H9 (cell line): ENCODE results near the gene PAPOLA. TPM values are rescaled to one million over a fixed set of nuclear protein-coding genes. Genes with fewer than 3 reads are reported as not detected.

ENCODE experiments used
- DNase-seq: peaks from one replicate; pipeline ENCODE4 v3.0.0-alpha.2; 2017
- H2AFZ ChIP-seq: one replicate; pipeline ENCODE4 v1.6.1; 2013; ENCODE audit warnings: mild to moderate bottlenecking, low read length, control low read depth, moderate library complexity
- H2AK5ac ChIP-seq: 2 replicates; pipeline ENCODE4 v1.6.1; 2013; ENCODE audit warnings: low read length, control low read depth, mixed read lengths; ENCODE audit not compliant: insufficient read length
- H2BK120ac ChIP-seq: one replicate; pipeline ENCODE4 v1.6.1; 2013; ENCODE audit warnings: low read depth, mild to moderate bottlenecking, low read length, control low read depth, inconsistent platforms; ENCODE audit not compliant: poor library complexity, severe bottlenecking
- H2BK12ac ChIP-seq: 2 replicates; pipeline ENCODE4 v1.6.1; 2013; ENCODE audit warnings: low read length, control low read depth, mixed read lengths, low read depth; ENCODE audit not compliant: insufficient read length
- H2BK15ac ChIP-seq: 2 replicates; pipeline ENCODE4 v1.6.1; 2013; ENCODE audit warnings: low read depth, low read length, control low read depth
- H2BK20ac ChIP-seq: one replicate; pipeline ENCODE4 v1.6.1; 2013; ENCODE audit warnings: low read depth, mild to moderate bottlenecking, low read length, control low read depth, inconsistent platforms; ENCODE audit not compliant: poor library complexity, severe bottlenecking
- H2BK5ac ChIP-seq: 2 replicates; pipeline ENCODE4 v1.6.1; 2013; ENCODE audit warnings: low read length, control low read depth, mixed read lengths; ENCODE audit not compliant: insufficient read length
- H3K14ac ChIP-seq: 2 replicates; pipeline ENCODE4 v1.6.1; 2013; ENCODE audit warnings: low read length, control low read depth; ENCODE audit not compliant: insufficient read depth
- H3K18ac ChIP-seq: 2 replicates; pipeline ENCODE4 v1.6.1; 2013; ENCODE audit warnings: low read depth, mild to moderate bottlenecking, mixed read lengths, low read length, control low read depth; ENCODE audit not compliant: insufficient read length
- H3K23ac ChIP-seq: 2 replicates; pipeline ENCODE4 v1.6.1; 2013; ENCODE audit warnings: low read length, control low read depth, mixed read lengths, low read depth; ENCODE audit not compliant: insufficient read length
- H3K23me2 ChIP-seq: 2 replicates; pipeline ENCODE4 v1.6.1; 2013; ENCODE audit warnings: low read depth, mild to moderate bottlenecking, mixed read lengths, low read length, control low read depth; ENCODE audit not compliant: insufficient read length, poor library complexity, severe bottlenecking
- H3K27ac ChIP-seq: 2 replicates; pipeline ENCODE4 v1.5.1; 2013; ENCODE audit warnings: low read length, control low read depth, mixed read lengths, low read depth; ENCODE audit not compliant: insufficient read length
- H3K27me3 ChIP-seq: 2 replicates; pipeline ENCODE4 v1.6.1; 2013; ENCODE audit warnings: low read length, control low read depth, inconsistent platforms; ENCODE audit not compliant: insufficient read depth
- H3K4ac ChIP-seq: 2 replicates; pipeline ENCODE4 v1.6.1; 2013; ENCODE audit warnings: low read depth, mild to moderate bottlenecking, control low read depth, inconsistent platforms, low read length, moderate library complexity
- H3K4me1 ChIP-seq: 2 replicates; pipeline ENCODE4 v1.6.1; 2013; ENCODE audit warnings: low read length, control low read depth, inconsistent platforms; ENCODE audit not compliant: insufficient read depth
- H3K4me2 ChIP-seq: 2 replicates; pipeline ENCODE4 v1.6.1; 2013; ENCODE audit warnings: low read length, control low read depth, mixed read lengths; ENCODE audit not compliant: insufficient read length, insufficient read depth
- H3K56ac ChIP-seq: 2 replicates; pipeline ENCODE4 v1.6.1; 2013; ENCODE audit warnings: low read depth, mild to moderate bottlenecking, mixed read lengths, low read length, control low read depth; ENCODE audit not compliant: insufficient read length
- H3K79me1 ChIP-seq: 2 replicates; pipeline ENCODE4 v1.6.1; 2013; ENCODE audit warnings: low read depth, mild to moderate bottlenecking, moderate library complexity, low read length, control low read depth, inconsistent platforms; ENCODE audit not compliant: insufficient read depth, poor library complexity, severe bottlenecking
- H3K79me2 ChIP-seq: 2 replicates; pipeline ENCODE4 v1.6.1; 2013; ENCODE audit warnings: low read length, control low read depth, inconsistent platforms; ENCODE audit not compliant: insufficient read depth
- H3K9ac ChIP-seq: 2 replicates; pipeline ENCODE4 v1.6.1; 2013; ENCODE audit warnings: low read length, control low read depth, mixed read lengths; ENCODE audit not compliant: insufficient read length; ENCODE audit errors: extremely low read depth
- H3K9me3 ChIP-seq: one replicate; pipeline ENCODE4 v1.6.1; 2013; ENCODE audit warnings: low read depth, low read length, inconsistent platforms; ENCODE audit not compliant: control insufficient read depth
- H3T11ph ChIP-seq: one replicate; pipeline ENCODE4 v1.6.1; 2013; ENCODE audit warnings: mild to moderate bottlenecking, low read length, control low read depth, inconsistent platforms
- H4K20me1 ChIP-seq: one replicate; pipeline ENCODE4 v1.6.1; 2013; ENCODE audit not compliant: control insufficient read depth, insufficient read length, insufficient read depth
- H4K5ac ChIP-seq: 2 replicates; pipeline ENCODE4 v1.6.1; 2013; ENCODE audit warnings: low read depth, mild to moderate bottlenecking, mixed read lengths, low read length, control low read depth; ENCODE audit not compliant: insufficient read length
- H4K8ac ChIP-seq: replicated peaks from 2 replicates; pipeline ENCODE4 v1.6.1; 2013; ENCODE audit warnings: low read length, control low read depth, mixed read lengths, low read depth; ENCODE audit not compliant: insufficient read length
- H4K91ac ChIP-seq: 2 replicates; pipeline ENCODE4 v1.6.1; 2013; ENCODE audit warnings: low read depth, mild to moderate bottlenecking, moderate library complexity, mixed read lengths, low read length, control low read depth; ENCODE audit not compliant: insufficient read length
- H3K27ac Mint-ChIP-seq, 3 experiments: 2 replicates in 2 of 3; 3 replicates in 1 of 3; pipeline ENCODE4 v1.8.0; 2020 to 2021; ENCODE audit warnings: mixed read lengths in 3 of 3, mild to moderate bottlenecking in 1 of 3, moderate library complexity in 1 of 3
- H3K27me3 Mint-ChIP-seq: 2 replicates; pipeline ENCODE4 v1.8.0; 2021; ENCODE audit warnings: low read depth, mild to moderate bottlenecking, moderate library complexity, mixed read lengths
- H3K36me3 Mint-ChIP-seq, 3 experiments: 2 replicates in 2 of 3; 3 replicates in 1 of 3; pipeline ENCODE4 v1.8.0; 2020 to 2021; ENCODE audit warnings: low read depth in 3 of 3, mixed read lengths in 3 of 3; ENCODE audit not compliant: insufficient read depth in 1 of 3
- H3K4me1 Mint-ChIP-seq, 2 experiments: 2 replicates each; pipeline ENCODE4 v1.8.0; 2020; ENCODE audit warnings: mixed read lengths in 2 of 2
- H3K4me3 Mint-ChIP-seq, 2 experiments: 2 replicates in 1 of 2; 3 replicates in 1 of 2; pipeline ENCODE4 v1.8.0; 2020 to 2021; ENCODE audit warnings: mild to moderate bottlenecking in 2 of 2, mixed read lengths in 2 of 2, moderate library complexity in 1 of 2
- H3K9me3 Mint-ChIP-seq, 2 experiments: 2 replicates in 1 of 2; 3 replicates in 1 of 2; pipeline ENCODE4 v1.8.0; 2020; ENCODE audit warnings: mild to moderate bottlenecking in 2 of 2, mixed read lengths in 2 of 2, moderate library complexity in 1 of 2
- WGBS: extraction: QIAGEN DNeasy Blood & Tissue Kit; methylation state at CpG from one replicate; pipeline ENCODE4 v1.1.7; 2013; ENCODE audit warnings: missing lambda C conversion rate, low lambda C conversion rate, mixed read lengths; ENCODE audit not compliant: insufficient read length; ENCODE audit errors: extremely low coverage; 5-methylcytosine and 5-hydroxymethylcytosine counted together
- total RNA-seq: library from RNA; stranded (reverse); gene quantifications from 2 replicates; pipeline ENCODE4 v1.2.1, GENCODE V29; 2021
- TF ChIP-seq, protein P1 (sequence below): fragments of 200-600 bp; sonication (generic); conservative IDR thresholded peaks from 3 replicates; pipeline ENCODE4 v1.8.0; 2021; ENCODE audit warnings: antibody characterized with exemption, mild to moderate bottlenecking

Gene PAPOLA
- total RNA-seq, 1 experiment from 2014 or later = 188 TPM

DNA sequence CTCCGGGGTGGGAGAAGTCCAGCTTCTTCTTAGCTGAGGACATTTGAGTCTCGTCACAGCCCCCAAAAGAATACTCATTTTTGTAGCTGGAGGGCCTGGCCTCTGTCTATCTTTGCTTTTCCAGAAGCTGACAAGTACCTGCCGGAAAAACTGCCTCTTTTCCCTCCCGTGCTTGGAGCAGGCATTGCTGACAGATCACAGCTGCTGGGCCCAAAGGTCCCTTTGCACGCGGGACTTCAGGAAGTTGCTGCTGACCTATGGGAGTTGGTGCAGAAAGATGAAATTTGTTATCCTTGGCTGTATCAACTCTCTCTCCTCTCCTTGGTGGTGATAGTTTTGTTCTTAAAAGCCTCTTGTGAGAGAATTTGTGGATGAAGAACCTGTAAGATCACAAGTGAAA lies 92.8 kb downstream of the PAPOLA start:
- Mint-ChIP-seq H3K4me1 (peaks cover 5 to 9% of the 10 kb centered on the region in 2 experiments), H3K4me3 (no peak overlapping the region), H3K9me3 (no peaks in the 10 kb centered on the region), H3K27me3 (peaks cover 29% of the 10 kb centered on the region), H3K36me3 (no peaks in the 10 kb centered on the region), H3K27ac (no peak overlapping the region)
- H4K20me1 ChIP-seq = no peaks in the 10 kb centered on the region
- H3K4ac ChIP-seq = no peak overlapping the region
- no peak overlapping the region for H4K91ac ChIP-seq
- H2BK120ac ChIP-seq = no peak overlapping the region
- no peak overlapping the region for H3K23ac ChIP-seq
- WGBS = no CpG with 5 or more reads among the region's 6 CpGs
- no peaks in the 10 kb centered on the region; the same call in 1 of the 2 replicates for H3K27me3 ChIP-seq
- no peak for DNase-seq
- H2BK5ac ChIP-seq = no peak overlapping the region
- H3K14ac ChIP-seq = no peak overlapping the region
- no peak overlapping the region for H3K18ac ChIP-seq
- H3K4me1 ChIP-seq = no peaks in the 10 kb centered on the region
- no peak overlapping the region for H3K9ac ChIP-seq
- H3K23me2 ChIP-seq = peaks cover 7% of the 10 kb centered on the region
- H2BK15ac ChIP-seq = no peak overlapping the region
- H2AFZ ChIP-seq = no peak overlapping the region
- H3K4me2 ChIP-seq = no peak overlapping the region
- H3K79me2 ChIP-seq = no peaks in the 10 kb centered on the region
- TF ChIP-seq, protein P1, sequence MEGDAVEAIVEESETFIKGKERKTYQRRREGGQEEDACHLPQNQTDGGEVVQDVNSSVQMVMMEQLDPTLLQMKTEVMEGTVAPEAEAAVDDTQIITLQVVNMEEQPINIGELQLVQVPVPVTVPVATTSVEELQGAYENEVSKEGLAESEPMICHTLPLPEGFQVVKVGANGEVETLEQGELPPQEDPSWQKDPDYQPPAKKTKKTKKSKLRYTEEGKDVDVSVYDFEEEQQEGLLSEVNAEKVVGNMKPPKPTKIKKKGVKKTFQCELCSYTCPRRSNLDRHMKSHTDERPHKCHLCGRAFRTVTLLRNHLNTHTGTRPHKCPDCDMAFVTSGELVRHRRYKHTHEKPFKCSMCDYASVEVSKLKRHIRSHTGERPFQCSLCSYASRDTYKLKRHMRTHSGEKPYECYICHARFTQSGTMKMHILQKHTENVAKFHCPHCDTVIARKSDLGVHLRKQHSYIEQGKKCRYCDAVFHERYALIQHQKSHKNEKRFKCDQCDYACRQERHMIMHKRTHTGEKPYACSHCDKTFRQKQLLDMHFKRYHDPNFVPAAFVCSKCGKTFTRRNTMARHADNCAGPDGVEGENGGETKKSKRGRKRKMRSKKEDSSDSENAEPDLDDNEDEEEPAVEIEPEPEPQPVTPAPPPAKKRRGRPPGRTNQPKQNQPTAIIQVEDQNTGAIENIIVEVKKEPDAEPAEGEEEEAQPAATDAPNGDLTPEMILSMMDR = no peak
- no peak overlapping the region for H4K5ac ChIP-seq
- H4K8ac ChIP-seq = no peak overlapping the region
- H2BK20ac ChIP-seq = no peak overlapping the region
- H3K56ac ChIP-seq = no peak overlapping the region
- no peak overlapping the region for H2AK5ac ChIP-seq
- no peak overlapping the region for H3T11ph ChIP-seq
- no peak overlapping the region for H3K27ac ChIP-seq
- no peak overlapping the region for H2BK12ac ChIP-seq
- no peaks in the 10 kb centered on the region for H3K9me3 ChIP-seq
- H3K79me1 ChIP-seq = no peaks in the 10 kb centered on the region
